Ovary (tissue), 9 donors: Measurements from ENCODE around the gene TADA2A. TPM values are rescaled to one million over a fixed set of nuclear protein-coding genes. Genes with fewer than 3 reads are reported as not detected.
A peak's percentile ranks its signal among the peaks of the same experiment; 100 is the strongest.
"Not testable (repeated sequence)": the region's sequence is repeated elsewhere in the genome, so short reads cannot be mapped to it uniquely, and the experiment has no call there.

ENCODE experiments used
- DNase-seq, 5 donors: peaks; one replicate each; pipeline ENCODE4 v3.0.0-alpha.2; 2019 to 2020
- H3K27ac ChIP-seq, 2 donors: fragments of 200-600 bp; one replicate each; pipeline versions ENCODE4 v1.5.1 to v1.8.0; 2019 to 2022
- H3K27me3 ChIP-seq: fragments of 200-600 bp; one replicate; pipeline ENCODE4 v1.8.0; 2022
- H3K36me3 ChIP-seq: fragments of 200-600 bp; sonication (generic); one replicate; pipeline ENCODE4 v1.5.1; 2019
- H3K4me1 ChIP-seq: one replicate; pipeline ENCODE4 v1.8.1; 2013; ENCODE audit warnings: mild to moderate bottlenecking, moderate library complexity; ENCODE audit not compliant: insufficient read depth
- H3K4me3 ChIP-seq: fragments of 200-600 bp; sonication (generic); one replicate; pipeline ENCODE4 v1.5.1; 2017
- H3K9me3 ChIP-seq, 2 donors: fragments of 200-600 bp in 1 of 2; sonication (generic) in 1 of 2; one replicate each; pipeline versions ENCODE4 v1.5.1 to v1.8.1; 2013 to 2019; ENCODE audit warnings: mild to moderate bottlenecking in 1 of 2, moderate library complexity in 1 of 2
- EP300 ChIP-seq: sonication (generic); formaldehyde crosslinking; IDR thresholded peaks from one replicate; pipeline ENCODE4 v1.6.1; 2017; ENCODE audit warnings: antibody characterized with exemption
- POLR2A ChIP-seq: fragments of 450-650 bp; IDR thresholded peaks from one replicate; pipeline ENCODE4 v1.6.1; 2017; ENCODE audit warnings: antibody characterized with exemption, mild to moderate bottlenecking, moderate library complexity
- WGBS, 3 donors: extraction: QIAGEN DNeasy Blood & Tissue Kit in 1 of 3; methylation state at CpG; one replicate each; pipeline versions ENCODE4 v1.1.5 to v1.1.7; 2013 to 2017; 5-methylcytosine and 5-hydroxymethylcytosine counted together
- intact Hi-C, 4 donors: fragments of 100-400 bp; cut with DNase I; formaldehyde crosslinking; loops; one replicate each; pipeline versions ENCODE4 v1.11.0 to v1.15.1; 2022 to 2023
- polyA plus RNA-seq, 2 donors: library from polyadenylated mRNA; stranded (reverse); fragments of 200-250 nt in 1 of 2; fragments of 350-450 nt in 1 of 2; fragmentation: Illumina TruSeq in 1 of 2; extraction: RNeasy Lipid Tissue Mini Kit (QIAGEN cat#74804) in 1 of 2; gene quantifications; one replicate each; pipeline ENCODE4 v1.2.3, GENCODE V29; 2013 to 2014
- total RNA-seq, 7 donors: library from RNA; depleted of rRNA in 2 of 7; stranded (reverse); fragments of >200 nt in 2 of 7; fragmentation: NEBNext Ultra II Directional in 3 of 7; extraction: Animal tissue kit (Norgen Biotek cat#: 25700) in 3 of 7; gene quantifications; one replicate each; pipeline versions ENCODE4 v1.1.0 to v1.2.4, GENCODE V29; 2016 to 2023
- TF ChIP-seq, protein P1 (sequence below), 3 donors: fragments of 450-650 bp in 2 of 3; fragments of 200-600 bp in 1 of 3; IDR thresholded peaks; one replicate each; pipeline versions ENCODE4 v1.5.1 to v1.8.0; 2016 to 2022; ENCODE audit warnings: antibody characterized with exemption in 3 of 3, mild to moderate bottlenecking in 1 of 3
- donor health status: DM: no; HTN: no; CAD: no; lungs with moderate emphysema.
- donor health status: DM: no; HTN: no; CAD: no.
- donor health status: Bipolar disorder and iron deficiency.
- donor health status: DM: yes; HTN: yes; CAD: no.
- donor health status: DM: no; HTN: no; CAD: no.
- donor health status: DM: yes; HTN: yes; CAD: no.

TADA2A gene
- total and polyA plus RNA-seq, 9 donors = 9.2 to 33.2 (median 23.1) TPM

DNA sequence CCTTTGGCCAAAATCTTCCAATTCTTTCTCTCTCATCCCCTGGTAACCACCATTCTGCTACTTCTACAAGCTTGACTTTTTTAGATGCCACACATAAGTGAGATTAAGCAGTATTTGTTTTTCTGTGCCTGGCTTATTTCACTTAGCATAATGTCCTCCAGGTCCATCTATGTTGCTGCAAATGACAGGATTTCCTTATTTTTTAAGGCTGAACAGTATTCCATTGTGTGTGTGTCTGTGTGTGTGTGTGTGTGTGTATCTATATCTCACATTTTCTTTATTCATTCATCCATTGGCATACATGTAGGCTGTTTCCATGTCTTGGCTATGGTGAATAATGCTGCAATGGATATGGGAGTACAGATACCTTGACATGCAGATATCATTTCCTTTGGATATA is 6.2 kb upstream of the TADA2A start:
- no peak for DNase-seq
- no peaks in the 10 kb centered on the region for H3K9me3 ChIP-seq
- intact Hi-C loops = no loop called here
- no peak for TF ChIP-seq EP300
- TF ChIP-seq, protein P1, sequence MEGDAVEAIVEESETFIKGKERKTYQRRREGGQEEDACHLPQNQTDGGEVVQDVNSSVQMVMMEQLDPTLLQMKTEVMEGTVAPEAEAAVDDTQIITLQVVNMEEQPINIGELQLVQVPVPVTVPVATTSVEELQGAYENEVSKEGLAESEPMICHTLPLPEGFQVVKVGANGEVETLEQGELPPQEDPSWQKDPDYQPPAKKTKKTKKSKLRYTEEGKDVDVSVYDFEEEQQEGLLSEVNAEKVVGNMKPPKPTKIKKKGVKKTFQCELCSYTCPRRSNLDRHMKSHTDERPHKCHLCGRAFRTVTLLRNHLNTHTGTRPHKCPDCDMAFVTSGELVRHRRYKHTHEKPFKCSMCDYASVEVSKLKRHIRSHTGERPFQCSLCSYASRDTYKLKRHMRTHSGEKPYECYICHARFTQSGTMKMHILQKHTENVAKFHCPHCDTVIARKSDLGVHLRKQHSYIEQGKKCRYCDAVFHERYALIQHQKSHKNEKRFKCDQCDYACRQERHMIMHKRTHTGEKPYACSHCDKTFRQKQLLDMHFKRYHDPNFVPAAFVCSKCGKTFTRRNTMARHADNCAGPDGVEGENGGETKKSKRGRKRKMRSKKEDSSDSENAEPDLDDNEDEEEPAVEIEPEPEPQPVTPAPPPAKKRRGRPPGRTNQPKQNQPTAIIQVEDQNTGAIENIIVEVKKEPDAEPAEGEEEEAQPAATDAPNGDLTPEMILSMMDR (IDR thresholded peaks at IDR 0.05) = no peak
- no peak for TF ChIP-seq POLR2A
- no peak overlapping the region for H3K27ac ChIP-seq
- peaks cover 2% of the 10 kb centered on the region for H3K4me1 ChIP-seq
- H3K36me3 ChIP-seq = no peaks in the 10 kb centered on the region
- H3K27me3 ChIP-seq = no peaks in the 10 kb centered on the region
- H3K4me3 ChIP-seq = no peak overlapping the region

GRCh38 chr17:37405522-37405921 is 1.2 kb upstream of the TADA2A start:
- DNase-seq, H3K4me1 ChIP-seq, H3K9me3 ChIP-seq, H3K27ac ChIP-seq, intact Hi-C loops, H3K36me3 ChIP-seq, H3K27me3 ChIP-seq: not testable (repeated sequence)
- WGBS, 3 donors = 44 to 55% (median 45%) methylated on average over 14 of the region's 14 CpGs
- H3K4me3 ChIP-seq = peak overlapping the region; percentile 77

DNA sequence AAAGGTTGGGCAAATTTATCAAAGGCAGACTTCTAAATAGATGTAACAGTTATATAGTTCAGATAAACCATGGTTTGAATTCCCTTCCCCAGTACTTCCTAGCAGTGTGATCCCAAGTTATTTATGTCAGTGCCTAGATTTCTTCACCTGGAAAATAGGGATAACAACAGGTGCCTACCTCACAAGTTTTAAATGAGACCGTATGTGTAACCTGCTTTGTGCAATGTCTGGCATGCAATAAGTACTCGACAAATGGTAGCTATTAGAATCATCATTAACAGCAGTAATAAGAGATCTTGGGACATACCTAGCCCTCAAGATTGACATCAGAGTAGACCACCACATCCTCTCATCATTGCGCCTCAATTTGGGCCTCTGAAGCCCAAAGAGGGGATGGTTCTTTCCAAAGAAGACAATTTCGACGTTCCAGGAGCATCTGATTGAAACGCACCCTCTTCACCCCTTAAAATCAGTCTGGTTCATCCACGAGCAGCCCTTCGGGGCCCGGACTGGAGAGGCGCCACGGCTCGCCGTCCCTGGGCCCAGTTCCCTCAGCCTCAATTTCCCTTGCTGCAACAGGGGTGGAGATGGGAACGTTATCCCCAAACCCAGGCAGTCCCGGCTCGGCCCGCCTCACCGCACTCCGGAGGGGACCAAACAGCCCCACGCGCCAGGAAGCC is 591 bp upstream of the TADA2A start:
- peaks cover 7% of the 10 kb centered on the region for H3K4me1 ChIP-seq
- H3K4me3 ChIP-seq = peak overlapping the region; percentile 77
- no peak for DNase-seq
- no peaks in the 10 kb centered on the region for H3K27me3 ChIP-seq
- peak overlapping the region; percentile 35 to 69 for H3K27ac ChIP-seq
- intact Hi-C loops = no loop called here
- WGBS, 3 donors = 0 to 1% (median 0%) methylated on average over 21 of the region's 21 CpGs
- H3K9me3 ChIP-seq = no peaks in the 10 kb centered on the region
- no peaks in the 10 kb centered on the region for H3K36me3 ChIP-seq
- TF ChIP-seq, protein P1 (IDR thresholded peaks at IDR 0.05) = peak in 1 of 3 donors; percentile 8
- TF ChIP-seq POLR2A = no peak

GRCh38 chr17:37408145-37408479 is 1.4 kb downstream of the TADA2A start:
- H3K4me1 ChIP-seq, H3K36me3 ChIP-seq, H3K4me3 ChIP-seq, H3K27me3 ChIP-seq, intact Hi-C loops, H3K9me3 ChIP-seq: not testable (repeated sequence)
- peak overlapping the region in 1 of 2 donors; percentile 69 for H3K27ac ChIP-seq
- 92 to 95% (median 93%) methylated on average over 13 of the region's 13 CpGs for WGBS, 3 donors
- peak in 1 of 5 donors; percentile 21 for DNase-seq

- no peaks in the 10 kb centered on the region for H3K9me3 ChIP-seq
- H3K4me3 ChIP-seq = no peak overlapping the region
- H3K4me1 ChIP-seq = peaks cover 7% of the 10 kb centered on the region
- peaks cover 2% of the 10 kb centered on the region for H3K36me3 ChIP-seq
- no peak overlapping the region for H3K27ac ChIP-seq
- H3K27me3 ChIP-seq = no peaks in the 10 kb centered on the region
- intact Hi-C loops = no loop called here
- 90 to 91% (median 90%) methylated on average over 3 of the region's 3 CpGs for WGBS, 3 donors
- TF ChIP-seq EP300 = no peak
- TF ChIP-seq, protein P1 (IDR thresholded peaks at IDR 0.05) = no peak
- TF ChIP-seq POLR2A = no peak
- DNase-seq = no peak
Measured at GRCh38 chr17:37410357-37410756, 3.7 kb downstream of the TADA2A start.
